ENCODE results near the gene SYCP2L.

SYCP2L gene

GRCh38 chr6:10867952-10868351 lies 18.9 kb upstream of the SYCP2L start:
- Histone ChIP-seq H2BK5ac (ENCODE audit: low read length) (no peak overlapping the region), H2AK5ac (ENCODE audit: low read length) (no peak overlapping the region), H4K5ac (ENCODE audit: low read length) (no peak overlapping the region), H3K27me3 (ENCODE audit: insufficient read depth, low read length, poor library complexity) (no peaks in the 10 kb centered on the region), H3K23ac (ENCODE audit: low read length) (no peak overlapping the region), H2BK120ac (ENCODE audit: low read depth, low read length) (no peak overlapping the region), H3K4me3 (ENCODE audit: low read length) (no peak overlapping the region), H3K4ac (ENCODE audit: low read depth, low read length) (no peak overlapping the region), H3K4me2 (ENCODE audit: low read length) (no peak overlapping the region), H3K27ac (ENCODE audit: low read depth, low read length) (no peak overlapping the region), H3K56ac (ENCODE audit: low read length) (no peak overlapping the region), H3K9ac (ENCODE audit: low read length) (no peak overlapping the region), H3K18ac (ENCODE audit: low read length) (no peak overlapping the region), H3K4me1 (ENCODE audit: control insufficient read depth, low read depth, low read length) (no peaks in the 10 kb centered on the region), H2BK15ac (replicated peaks; ENCODE audit: low read depth) (no peak overlapping the region), H4K8ac (ENCODE audit: low read depth, low read length) (no peak overlapping the region), H3K36me3 (ENCODE audit: control insufficient read depth, insufficient read depth, low read length) (no peaks in the 10 kb centered on the region), H3K79me2 (ENCODE audit: control insufficient read depth, insufficient read depth, low read length) (no peaks in the 10 kb centered on the region), H3K79me1 (ENCODE audit: low read length) (no peaks in the 10 kb centered on the region)
- no peak for DNase-seq
- WGBS (ENCODE audit: extremely low coverage, insufficient coverage, low lambda C conversion rate): no CpG with 5 or more reads among the region's 3 CpGs

GRCh38 chr6:10873374-10873773 lies 13.5 kb upstream of the SYCP2L start:
- Histone ChIP-seq H2AK5ac (ENCODE audit: low read length) (no peak overlapping the region), H3K18ac (ENCODE audit: low read length) (no peak overlapping the region), H3K4me1 (ENCODE audit: control insufficient read depth, low read depth, low read length) (no peaks in the 10 kb centered on the region), H3K27ac (ENCODE audit: low read depth, low read length) (no peak overlapping the region), H3K9ac (ENCODE audit: low read length) (no peak overlapping the region), H3K79me2 (ENCODE audit: control insufficient read depth, insufficient read depth, low read length) (no peaks in the 10 kb centered on the region), H4K5ac (ENCODE audit: low read length) (no peak overlapping the region), H3K79me1 (ENCODE audit: low read length) (no peaks in the 10 kb centered on the region), H2BK15ac (replicated peaks; ENCODE audit: low read depth) (no peak overlapping the region), H4K8ac (ENCODE audit: low read depth, low read length) (no peak overlapping the region), H2BK5ac (ENCODE audit: low read length) (no peak overlapping the region), H3K36me3 (ENCODE audit: control insufficient read depth, insufficient read depth, low read length) (no peaks in the 10 kb centered on the region), H3K27me3 (ENCODE audit: insufficient read depth, low read length, poor library complexity) (no peaks in the 10 kb centered on the region), H3K4ac (ENCODE audit: low read depth, low read length) (no peak overlapping the region), H3K23ac (ENCODE audit: low read length) (no peak overlapping the region), H3K4me2 (ENCODE audit: low read length) (no peak overlapping the region), H2BK120ac (ENCODE audit: low read depth, low read length) (no peak overlapping the region), H3K4me3 (ENCODE audit: low read length) (no peak overlapping the region), H3K56ac (ENCODE audit: low read length) (no peak overlapping the region)
- no peak for DNase-seq
- no CpG with 5 or more reads among the region's 1 CpG for WGBS (ENCODE audit: extremely low coverage, insufficient coverage, low lambda C conversion rate)

DNA sequence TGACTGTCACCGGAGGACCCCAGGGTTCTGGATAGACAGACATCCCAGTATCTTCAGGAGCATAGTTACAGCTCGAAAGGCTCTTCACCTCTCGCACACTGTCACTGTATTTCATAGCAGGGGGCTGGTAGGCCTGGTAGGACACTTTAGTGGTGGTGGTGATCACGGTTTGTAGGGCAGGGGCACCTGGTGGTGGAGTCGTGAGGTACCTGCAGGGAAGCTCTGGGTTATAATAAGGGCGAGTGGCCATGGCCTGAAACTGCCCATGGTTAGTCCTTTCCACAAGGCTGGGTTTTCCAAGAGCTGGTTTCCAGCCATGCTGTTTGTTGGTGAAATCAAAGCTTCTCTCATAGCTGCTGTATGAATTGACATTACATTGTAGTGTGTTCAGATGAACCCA lies 12.6 kb upstream of the SYCP2L start:
- no peak overlapping the region for H3K4ac ChIP-seq (ENCODE audit: low read depth, low read length)
- no peak overlapping the region for H2AK5ac ChIP-seq (ENCODE audit: low read length)
- no peak overlapping the region for H3K4me2 ChIP-seq (ENCODE audit: low read length)
- no peak overlapping the region for H2BK120ac ChIP-seq (ENCODE audit: low read depth, low read length)
- no peak for DNase-seq
- no peak overlapping the region for H3K18ac ChIP-seq (ENCODE audit: low read length)
- no peak overlapping the region for H3K56ac ChIP-seq (ENCODE audit: low read length)
- no peak overlapping the region for H3K23ac ChIP-seq (ENCODE audit: low read length)
- no peak overlapping the region for H4K5ac ChIP-seq (ENCODE audit: low read length)
- H3K27ac ChIP-seq (ENCODE audit: low read depth, low read length): no peak overlapping the region
- H3K79me2 ChIP-seq (ENCODE audit: control insufficient read depth, insufficient read depth, low read length): no peaks in the 10 kb centered on the region
- no peak overlapping the region for H4K8ac ChIP-seq (ENCODE audit: low read depth, low read length)
- H2BK15ac ChIP-seq (replicated peaks; ENCODE audit: low read depth): no peak overlapping the region
- H3K4me1 ChIP-seq (ENCODE audit: control insufficient read depth, low read depth, low read length): no peaks in the 10 kb centered on the region
- H3K4me3 ChIP-seq (ENCODE audit: low read length): no peak overlapping the region
- H2BK5ac ChIP-seq (ENCODE audit: low read length): no peak overlapping the region
- no peaks in the 10 kb centered on the region for H3K27me3 ChIP-seq (ENCODE audit: insufficient read depth, low read length, poor library complexity)
- H3K9ac ChIP-seq (ENCODE audit: low read length): no peak overlapping the region
- no peaks in the 10 kb centered on the region for H3K36me3 ChIP-seq (ENCODE audit: control insufficient read depth, insufficient read depth, low read length)
- WGBS (ENCODE audit: extremely low coverage, insufficient coverage, low lambda C conversion rate): no CpG with 5 or more reads among the region's 6 CpGs
- no peaks in the 10 kb centered on the region for H3K79me1 ChIP-seq (ENCODE audit: low read length)

DNA sequence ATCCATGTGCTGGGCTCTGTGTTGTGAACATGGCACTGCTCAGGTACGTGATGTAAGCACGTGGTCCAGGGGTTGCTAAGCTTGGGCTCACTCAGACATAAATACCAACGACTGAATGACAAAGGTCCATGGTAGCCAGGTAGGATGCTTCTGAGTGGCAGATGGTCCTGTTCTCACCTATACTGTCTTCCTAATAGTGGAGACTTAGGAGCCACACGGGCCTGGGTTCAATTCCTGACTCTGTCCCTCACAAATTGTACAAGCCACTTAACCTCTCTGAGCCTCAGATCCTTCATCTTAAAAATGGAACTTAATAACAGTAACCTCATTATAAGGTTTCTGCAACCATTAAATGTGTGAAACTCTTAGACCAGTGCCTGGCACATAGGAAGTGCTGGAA lies 11.8 kb upstream of the SYCP2L start:
- no peaks in the 10 kb centered on the region for H3K4me1 ChIP-seq (ENCODE audit: control insufficient read depth, low read depth, low read length)
- no peak overlapping the region for H2BK15ac ChIP-seq (replicated peaks; ENCODE audit: low read depth)
- no peaks in the 10 kb centered on the region for H3K79me2 ChIP-seq (ENCODE audit: control insufficient read depth, insufficient read depth, low read length)
- no peak overlapping the region for H4K5ac ChIP-seq (ENCODE audit: low read length)
- no peaks in the 10 kb centered on the region for H3K79me1 ChIP-seq (ENCODE audit: low read length)
- H3K4ac ChIP-seq (ENCODE audit: low read depth, low read length): no peak overlapping the region
- H3K4me2 ChIP-seq (ENCODE audit: low read length): no peak overlapping the region
- no peak overlapping the region for H4K8ac ChIP-seq (ENCODE audit: low read depth, low read length)
- no peak for DNase-seq
- no peak overlapping the region for H3K9ac ChIP-seq (ENCODE audit: low read length)
- H2BK120ac ChIP-seq (ENCODE audit: low read depth, low read length): no peak overlapping the region
- no peak overlapping the region for H3K27ac ChIP-seq (ENCODE audit: low read depth, low read length)
- H3K56ac ChIP-seq (ENCODE audit: low read length): no peak overlapping the region
- H2BK5ac ChIP-seq (ENCODE audit: low read length): no peak overlapping the region
- H3K23ac ChIP-seq (ENCODE audit: low read length): no peak overlapping the region
- no peaks in the 10 kb centered on the region for H3K27me3 ChIP-seq (ENCODE audit: insufficient read depth, low read length, poor library complexity)
- no peak overlapping the region for H3K18ac ChIP-seq (ENCODE audit: low read length)
- H3K36me3 ChIP-seq (ENCODE audit: control insufficient read depth, insufficient read depth, low read length): no peaks in the 10 kb centered on the region
- H2AK5ac ChIP-seq (ENCODE audit: low read length): no peak overlapping the region
- WGBS (ENCODE audit: extremely low coverage, insufficient coverage, low lambda C conversion rate): no CpG with 5 or more reads among the region's 4 CpGs
- H3K4me3 ChIP-seq (ENCODE audit: low read length): no peak overlapping the region

DNA sequence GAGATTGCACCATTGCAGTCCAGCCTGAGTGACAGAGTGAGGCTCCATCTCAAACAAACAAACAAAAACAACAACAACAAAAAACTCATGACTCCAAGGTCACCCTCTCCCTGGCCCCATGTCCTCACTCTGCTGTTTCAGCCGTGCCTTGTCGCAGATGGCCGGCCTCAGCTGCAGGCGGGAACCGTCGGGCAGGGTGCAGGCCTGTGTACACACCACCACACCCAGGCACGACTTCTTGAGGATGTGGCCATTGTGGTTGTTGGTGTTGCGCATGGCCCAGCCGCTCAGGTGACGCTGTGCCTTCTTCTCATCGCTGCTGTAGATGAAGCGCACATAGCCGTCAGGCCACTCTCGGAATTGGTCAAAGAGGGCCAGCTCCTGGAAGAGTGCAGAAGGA lies 9.8 kb upstream of the SYCP2L start:
- H3K23ac ChIP-seq (ENCODE audit: low read length): no peak overlapping the region
- no peak overlapping the region for H3K9ac ChIP-seq (ENCODE audit: low read length)
- H3K27ac ChIP-seq (ENCODE audit: low read depth, low read length): no peak overlapping the region
- H4K8ac ChIP-seq (ENCODE audit: low read depth, low read length): no peak overlapping the region
- WGBS (ENCODE audit: extremely low coverage, insufficient coverage, low lambda C conversion rate): no CpG with 5 or more reads among the region's 14 CpGs
- H3K79me2 ChIP-seq (ENCODE audit: control insufficient read depth, insufficient read depth, low read length): no peaks in the 10 kb centered on the region
- H3K18ac ChIP-seq (ENCODE audit: low read length): no peak overlapping the region
- H3K4me1 ChIP-seq (ENCODE audit: control insufficient read depth, low read depth, low read length): no peaks in the 10 kb centered on the region
- no peak overlapping the region for H2BK15ac ChIP-seq (replicated peaks; ENCODE audit: low read depth)
- no peak overlapping the region for H3K56ac ChIP-seq (ENCODE audit: low read length)
- no peak overlapping the region for H4K5ac ChIP-seq (ENCODE audit: low read length)
- H2BK120ac ChIP-seq (ENCODE audit: low read depth, low read length): no peak overlapping the region
- H3K27me3 ChIP-seq (ENCODE audit: insufficient read depth, low read length, poor library complexity): peaks cover 12% of the 10 kb centered on the region
- no peak overlapping the region for H3K4me2 ChIP-seq (ENCODE audit: low read length)
- no peak overlapping the region for H3K4me3 ChIP-seq (ENCODE audit: low read length)
- no peak for DNase-seq
- H2AK5ac ChIP-seq (ENCODE audit: low read length): no peak overlapping the region
- no peaks in the 10 kb centered on the region for H3K36me3 ChIP-seq (ENCODE audit: control insufficient read depth, insufficient read depth, low read length)
- no peak overlapping the region for H3K4ac ChIP-seq (ENCODE audit: low read depth, low read length)
- H2BK5ac ChIP-seq (ENCODE audit: low read length): no peak overlapping the region
- no peaks in the 10 kb centered on the region for H3K79me1 ChIP-seq (ENCODE audit: low read length)

DNA sequence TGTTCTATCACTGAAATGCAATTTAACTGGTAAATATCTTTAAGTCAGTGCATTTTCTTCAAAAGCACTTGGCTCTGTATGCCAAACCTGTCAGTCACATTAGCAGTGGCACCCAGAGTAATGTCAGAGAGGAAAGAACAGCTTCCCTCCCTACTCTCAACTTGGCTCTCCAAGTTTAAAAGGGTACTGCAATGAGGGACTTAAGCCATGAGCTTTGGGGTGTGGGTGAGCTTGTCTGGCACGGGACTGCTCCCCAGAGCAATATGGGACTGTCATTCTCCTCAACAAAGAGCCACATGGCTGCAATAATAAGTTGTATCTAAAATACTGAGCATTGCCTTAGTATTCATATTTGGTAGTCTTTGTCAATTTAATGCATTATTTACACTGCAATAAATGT lies 9.0 kb upstream of the SYCP2L start:
- H3K9ac ChIP-seq (ENCODE audit: low read length): no peak overlapping the region
- H3K36me3 ChIP-seq (ENCODE audit: control insufficient read depth, insufficient read depth, low read length): no peaks in the 10 kb centered on the region
- no peak overlapping the region for H2BK120ac ChIP-seq (ENCODE audit: low read depth, low read length)
- H4K5ac ChIP-seq (ENCODE audit: low read length): no peak overlapping the region
- peaks cover 16% of the 10 kb centered on the region for H3K27me3 ChIP-seq (ENCODE audit: insufficient read depth, low read length, poor library complexity)
- DNase-seq: no peak
- no peak overlapping the region for H3K23ac ChIP-seq (ENCODE audit: low read length)
- no peak overlapping the region for H2BK5ac ChIP-seq (ENCODE audit: low read length)
- no peak overlapping the region for H3K18ac ChIP-seq (ENCODE audit: low read length)
- H3K4me3 ChIP-seq (ENCODE audit: low read length): no peak overlapping the region
- no peak overlapping the region for H3K56ac ChIP-seq (ENCODE audit: low read length)
- H3K27ac ChIP-seq (ENCODE audit: low read depth, low read length): no peak overlapping the region
- H4K8ac ChIP-seq (ENCODE audit: low read depth, low read length): no peak overlapping the region
- H3K79me1 ChIP-seq (ENCODE audit: low read length): no peaks in the 10 kb centered on the region
- no peak overlapping the region for H2AK5ac ChIP-seq (ENCODE audit: low read length)
- no peaks in the 10 kb centered on the region for H3K4me1 ChIP-seq (ENCODE audit: control insufficient read depth, low read depth, low read length)
- WGBS (ENCODE audit: extremely low coverage, insufficient coverage, low lambda C conversion rate): no CpG with 5 or more reads among the region's 1 CpG
- H2BK15ac ChIP-seq (replicated peaks; ENCODE audit: low read depth): no peak overlapping the region
- no peaks in the 10 kb centered on the region for H3K79me2 ChIP-seq (ENCODE audit: control insufficient read depth, insufficient read depth, low read length)
- no peak overlapping the region for H3K4me2 ChIP-seq (ENCODE audit: low read length)
- H3K4ac ChIP-seq (ENCODE audit: low read depth, low read length): no peak overlapping the region

Data from mesendoderm (in vitro differentiated cells).